SIG-M5 treated with dmso at 0.1 percent for 504 hours (cell line): ENCODE measurements around the gene GJB3.
"Not testable (repeated sequence)": the region's sequence is repeated elsewhere in the genome, so short reads cannot be mapped to it uniquely, and the experiment has no call there.

ENCODE experiments used
- DNase-seq: peaks from one replicate; lab custom pipeline; 2025; ENCODE audit not compliant: unreplicated experiment; lab: John Stamatoyannopoulos, UW

Gene GJB3

GRCh38 chr1:34759503-34760357 lies 21.3 kb upstream of the GJB3 start, which contains the start of gene GJB4:
GJB4 (plus strand) TSS chr1:34759740; CDS start chr1:34761255, 1,515 bp downstream.
- no peak for DNase-seq

- no peak for DNase-seq
These were observed 19.7 kb upstream of the GJB3 start for GRCh38 chr1:34761176-34761761.

GRCh38 chr1:34761776-34762307 lies 19.2 kb upstream of the GJB3 start:
- no peak for DNase-seq

GRCh38 chr1:34762474-34763141 lies 18.4 kb upstream of the GJB3 start:
- DNase-seq: no peak

- DNase-seq: no peak
These were observed 17.8 kb upstream of the GJB3 start for GRCh38 chr1:34763142-34763781.

- no peak for DNase-seq
These were observed 12.2 kb upstream of the GJB3 start for GRCh38 chr1:34768856-34769255.

GRCh38 chr1:34770891-34771504 lies 10.0 kb upstream of the GJB3 start:
- DNase-seq: no peak

- DNase-seq: no peak
These were observed 9.2 kb upstream of the GJB3 start for GRCh38 chr1:34771573-34772371.

GRCh38 chr1:34773114-34773513 lies 7.9 kb upstream of the GJB3 start:
- DNase-seq: not testable (repeated sequence)

- no peak for DNase-seq
These were observed 6.1 kb upstream of the GJB3 start for GRCh38 chr1:34774957-34775356.

GRCh38 chr1:34776911-34777310 lies 4.1 kb upstream of the GJB3 start:
- DNase-seq: no peak

- no peak for DNase-seq
These were observed 3.3 kb upstream of the GJB3 start for GRCh38 chr1:34777519-34778321.

- no peak for DNase-seq
These were observed 2.6 kb upstream of the GJB3 start for GRCh38 chr1:34778381-34778780.

- no peak for DNase-seq
These were observed 2.0 kb upstream of the GJB3 start for GRCh38 chr1:34779005-34779404.

GRCh38 chr1:34779526-34779925 lies 1.5 kb upstream of the GJB3 start:
- no peak for DNase-seq

GRCh38 chr1:34779962-34780361 lies 1.1 kb upstream of the GJB3 start:
- DNase-seq: no peak

- DNase-seq: no peak
These were observed 486 bp upstream of the GJB3 start for GRCh38 chr1:34780528-34780927.

- no peak for DNase-seq
These were observed 904 bp downstream of the GJB3 start for GRCh38 chr1:34781844-34782391.

- no peak for DNase-seq
These were observed 3.8 kb downstream of the GJB3 start for GRCh38 chr1:34784751-34785221.
